PC-9 (cell line): ENCODE measurements around the gene PACRG. TPM values are rescaled to one million over a fixed set of nuclear protein-coding genes. Genes with fewer than 3 reads are reported as not detected.

Experiments used
- BruUV-seq: library from RNA; stranded (reverse); fragments of 400-500 nt; replicated peaks from 2 replicates; lab custom pipeline; 2021; lab: Mats Ljungman, UMichigan
- CTCF ChIA-PET: fragments of 300-600 bp; sonication (Branson Sonifier 250); formaldehyde crosslinking; loops from one replicate; lab custom pipeline; 2022; ENCODE audit warnings: antibody characterized with exemption; lab: Charles Lee
- POLR2A ChIA-PET: fragments of 300-600 bp; sonication (Branson Sonifier 250); formaldehyde crosslinking; loops from one replicate; lab custom pipeline; 2022; ENCODE audit warnings: antibody characterized with exemption; ENCODE audit not compliant: unreplicated experiment; lab: Charles Lee
- DNase-seq, 2 experiments: peaks; one replicate each; pipeline versions ENCODE4 v3.0.0 to v3.0.0-alpha.2; 2015 to 2022; ENCODE audit warnings: mixed read lengths in 1 of 2
- H2AFZ ChIP-seq: fragments of 200-600 bp; sonication (generic); 2 replicates; pipeline ENCODE4 v1.8.1; 2017; ENCODE audit warnings: antibody characterized with exemption
- H3F3A ChIP-seq: fragments of 200-600 bp; sonication (generic); 2 replicates; pipeline ENCODE4 v1.8.1; 2017; ENCODE audit warnings: antibody characterized with exemption, mild to moderate bottlenecking, low read depth; ENCODE audit not compliant: insufficient read depth
- H3K27ac ChIP-seq: fragments of 200-600 bp; sonication (generic); 2 replicates; pipeline ENCODE4 v1.6.1; 2016; ENCODE audit warnings: mixed run types
- H3K27me3 ChIP-seq: fragments of 200-600 bp; sonication (generic); 2 replicates; pipeline ENCODE4 v1.6.1; 2016; ENCODE audit warnings: low read depth, mixed run types; ENCODE audit not compliant: insufficient read depth
- H3K36me3 ChIP-seq: fragments of 200-600 bp; sonication (generic); 2 replicates; pipeline ENCODE4 v1.6.1; 2016; ENCODE audit warnings: low read depth, mixed run types
- H3K4me1 ChIP-seq: fragments of 200-600 bp; sonication (generic); replicated peaks from 2 replicates; pipeline ENCODE4 v1.6.1; 2016; ENCODE audit warnings: mixed run types; ENCODE audit not compliant: insufficient read depth
- H3K4me2 ChIP-seq: fragments of 200-600 bp; sonication (generic); 2 replicates; pipeline ENCODE4 v1.6.1; 2017; ENCODE audit warnings: mixed run types
- H3K4me3 ChIP-seq: fragments of 200-600 bp; sonication (generic); 2 replicates; pipeline ENCODE4 v1.6.1; 2016; ENCODE audit warnings: mixed run types
- H3K79me2 ChIP-seq: fragments of 200-600 bp; sonication (generic); 2 replicates; pipeline ENCODE4 v1.6.1; 2017; ENCODE audit warnings: low read depth, mixed run types
- H3K9me2 ChIP-seq: fragments of 200-600 bp; sonication (generic); 2 replicates; pipeline ENCODE4 v1.8.1; 2017; ENCODE audit warnings: mild to moderate bottlenecking; ENCODE audit not compliant: insufficient read depth
- H3K9me3 ChIP-seq: fragments of 200-600 bp; sonication (generic); 2 replicates; pipeline ENCODE4 v1.8.1; 2016; ENCODE audit warnings: low read depth; ENCODE audit not compliant: insufficient read depth
- H4K20me1 ChIP-seq: fragments of 200-600 bp; sonication (generic); 2 replicates; pipeline ENCODE4 v1.8.1; 2017; ENCODE audit not compliant: insufficient read depth
- EZH2 ChIP-seq: fragments of 200-600 bp; sonication (generic); IDR thresholded peaks from 2 replicates; pipeline ENCODE4 v1.8.0; 2017; ENCODE audit warnings: antibody characterized with exemption, low read depth
- intact Hi-C: fragments of 100-400 bp; cut with micrococcal nuclease; formaldehyde crosslinking; loops from one replicate; pipeline ENCODE4 v1.10.0; 2022; ENCODE audit not compliant: unreplicated experiment
- total RNA-seq: library from RNA; stranded (reverse); gene quantifications from 2 replicates; pipeline ENCODE4 v1.2.3, GENCODE V29; 2021
- TF ChIP-seq, protein P1 (sequence below): fragments of 200-600 bp; sonication (generic); conservative IDR thresholded peaks from 2 replicates; pipeline ENCODE4 v1.6.1; 2017; ENCODE audit warnings: mixed run types, antibody characterized with exemption, mild to moderate bottlenecking, moderate library complexity

Gene PACRG
- total RNA-seq, 1 experiment from 2014 or later: not detected

GRCh38 chr6:163253556-163254213, 525.9 kb downstream of the PACRG start:
- no peaks in the 10 kb centered on the region for H3K36me3 ChIP-seq

GRCh38 chr6:163254341-163254835, 526.6 kb downstream of the PACRG start:
- POLR2A ChIA-PET: no interaction called here
- H4K20me1 ChIP-seq: no peaks in the 10 kb centered on the region
- H3K9me2 ChIP-seq: no peaks in the 10 kb centered on the region
- intact Hi-C loops: no loop called here
- DNase-seq: no peak
- TF ChIP-seq, protein P1, sequence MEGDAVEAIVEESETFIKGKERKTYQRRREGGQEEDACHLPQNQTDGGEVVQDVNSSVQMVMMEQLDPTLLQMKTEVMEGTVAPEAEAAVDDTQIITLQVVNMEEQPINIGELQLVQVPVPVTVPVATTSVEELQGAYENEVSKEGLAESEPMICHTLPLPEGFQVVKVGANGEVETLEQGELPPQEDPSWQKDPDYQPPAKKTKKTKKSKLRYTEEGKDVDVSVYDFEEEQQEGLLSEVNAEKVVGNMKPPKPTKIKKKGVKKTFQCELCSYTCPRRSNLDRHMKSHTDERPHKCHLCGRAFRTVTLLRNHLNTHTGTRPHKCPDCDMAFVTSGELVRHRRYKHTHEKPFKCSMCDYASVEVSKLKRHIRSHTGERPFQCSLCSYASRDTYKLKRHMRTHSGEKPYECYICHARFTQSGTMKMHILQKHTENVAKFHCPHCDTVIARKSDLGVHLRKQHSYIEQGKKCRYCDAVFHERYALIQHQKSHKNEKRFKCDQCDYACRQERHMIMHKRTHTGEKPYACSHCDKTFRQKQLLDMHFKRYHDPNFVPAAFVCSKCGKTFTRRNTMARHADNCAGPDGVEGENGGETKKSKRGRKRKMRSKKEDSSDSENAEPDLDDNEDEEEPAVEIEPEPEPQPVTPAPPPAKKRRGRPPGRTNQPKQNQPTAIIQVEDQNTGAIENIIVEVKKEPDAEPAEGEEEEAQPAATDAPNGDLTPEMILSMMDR: no peak
- TF ChIP-seq EZH2: no peak
- no peaks in the 10 kb centered on the region for H3K27me3 ChIP-seq
- no peaks in the 10 kb centered on the region for H3K4me1 ChIP-seq
- no peak overlapping the region for H3K4me2 ChIP-seq
- no peaks in the 10 kb centered on the region for H3F3A ChIP-seq
- H2AFZ ChIP-seq: no peak overlapping the region
- no peak overlapping the region for H3K27ac ChIP-seq
- no peaks in the 10 kb centered on the region for H3K9me3 ChIP-seq
- BruUV-seq: no TSS peak
- no peaks in the 10 kb centered on the region for H3K36me3 ChIP-seq
- CTCF ChIA-PET: no interaction called here
- H3K79me2 ChIP-seq: no peaks in the 10 kb centered on the region
- H3K4me3 ChIP-seq: no peak overlapping the region

More at GRCh38 chr6:163253556-163254213, 525.9 kb downstream of the PACRG start:
- Histone ChIP-seq H3K4me2 (no peak overlapping the region), H3K79me2 (no peaks in the 10 kb centered on the region), H3K27me3 (no peaks in the 10 kb centered on the region), H3K4me3 (no peak overlapping the region), H4K20me1 (no peaks in the 10 kb centered on the region), H3F3A (no peaks in the 10 kb centered on the region), H3K9me3 (no peaks in the 10 kb centered on the region), H2AFZ (no peak overlapping the region), H3K27ac (no peak overlapping the region), H3K4me1 (no peaks in the 10 kb centered on the region), H3K9me2 (no peaks in the 10 kb centered on the region)
- ChIA-PET CTCF (interaction anchor here (0.6 kb wide), 1 partner anchor 208 kb away, joined by 6 read pairs; no protein-coding TSS in a partner anchor), POLR2A (no interaction called here)
- no peak for DNase-seq
- TF ChIP-seq, protein P1: no peak
- TF ChIP-seq EZH2: no peak
- BruUV-seq: no TSS peak
- intact Hi-C loops: no loop called here

DNA sequence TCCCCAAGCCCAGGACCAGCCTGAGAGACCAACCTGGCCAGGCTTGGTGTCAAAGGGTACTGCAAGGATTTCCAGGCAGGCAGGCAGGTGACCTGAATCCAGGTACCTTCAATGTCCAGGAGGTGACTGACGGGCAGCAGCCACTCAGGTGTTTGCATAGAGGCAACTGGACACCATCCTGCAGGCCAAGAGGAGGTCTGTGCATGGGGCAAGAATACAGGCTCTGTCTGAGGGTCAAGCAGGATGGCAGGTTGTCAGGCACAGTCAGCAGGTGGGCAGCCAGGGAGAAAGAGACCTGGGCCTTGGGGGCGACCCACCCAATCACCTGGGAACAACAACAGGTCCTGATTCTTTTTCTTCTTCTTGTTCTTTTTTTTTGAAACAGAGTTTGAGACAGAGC, 527.5 kb downstream of the PACRG start:
- TF ChIP-seq, protein P1: no peak
- no peak for TF ChIP-seq EZH2
- Histone ChIP-seq H3K36me3 (no peaks in the 10 kb centered on the region), H2AFZ (no peak overlapping the region), H3K27me3 (no peaks in the 10 kb centered on the region), H4K20me1 (no peaks in the 10 kb centered on the region), H3K9me3 (no peaks in the 10 kb centered on the region), H3K9me2 (no peaks in the 10 kb centered on the region), H3K4me1 (no peaks in the 10 kb centered on the region), H3K4me3 (no peak overlapping the region), H3F3A (no peaks in the 10 kb centered on the region), H3K4me2 (no peak overlapping the region), H3K27ac (no peak overlapping the region), H3K79me2 (no peaks in the 10 kb centered on the region)
- intact Hi-C loops: no loop called here
- ChIA-PET POLR2A (no interaction called here), CTCF (no interaction called here)
- no TSS peak for BruUV-seq
- no peak for DNase-seq
